ENCODE measurements around the gene CARNS1.

DNA sequence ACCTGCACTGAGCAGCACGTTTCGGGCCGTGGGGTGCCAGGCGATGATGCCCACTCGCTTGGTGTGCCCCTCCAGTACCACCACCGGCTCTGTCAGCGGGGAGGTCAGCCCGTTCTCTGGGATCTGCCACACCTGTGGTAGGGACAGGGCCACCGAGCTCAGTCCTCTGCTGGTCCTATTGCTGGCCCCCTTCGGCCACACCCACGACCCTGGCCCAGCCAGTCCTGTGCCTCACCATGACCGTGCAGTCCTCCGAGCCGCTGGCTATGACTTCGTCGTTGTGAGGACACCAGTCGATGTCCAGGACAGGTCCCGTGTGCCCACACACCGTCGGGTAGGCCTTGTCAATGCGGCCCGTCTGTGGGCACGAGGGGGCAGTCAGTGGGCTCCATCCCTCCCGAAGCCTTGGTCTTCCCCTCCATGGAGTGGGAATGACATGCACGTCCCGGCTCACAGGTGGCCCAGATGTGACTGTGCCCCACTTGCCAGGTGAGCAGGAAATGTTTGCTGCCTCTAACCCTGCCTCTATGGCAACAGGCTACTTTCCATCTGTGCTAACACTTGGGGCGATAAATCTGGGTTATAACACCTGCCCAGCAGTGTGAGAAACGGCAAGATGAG is 26.4 kb downstream of the CARNS1 start:
- TF ChIP-seq, protein P1, sequence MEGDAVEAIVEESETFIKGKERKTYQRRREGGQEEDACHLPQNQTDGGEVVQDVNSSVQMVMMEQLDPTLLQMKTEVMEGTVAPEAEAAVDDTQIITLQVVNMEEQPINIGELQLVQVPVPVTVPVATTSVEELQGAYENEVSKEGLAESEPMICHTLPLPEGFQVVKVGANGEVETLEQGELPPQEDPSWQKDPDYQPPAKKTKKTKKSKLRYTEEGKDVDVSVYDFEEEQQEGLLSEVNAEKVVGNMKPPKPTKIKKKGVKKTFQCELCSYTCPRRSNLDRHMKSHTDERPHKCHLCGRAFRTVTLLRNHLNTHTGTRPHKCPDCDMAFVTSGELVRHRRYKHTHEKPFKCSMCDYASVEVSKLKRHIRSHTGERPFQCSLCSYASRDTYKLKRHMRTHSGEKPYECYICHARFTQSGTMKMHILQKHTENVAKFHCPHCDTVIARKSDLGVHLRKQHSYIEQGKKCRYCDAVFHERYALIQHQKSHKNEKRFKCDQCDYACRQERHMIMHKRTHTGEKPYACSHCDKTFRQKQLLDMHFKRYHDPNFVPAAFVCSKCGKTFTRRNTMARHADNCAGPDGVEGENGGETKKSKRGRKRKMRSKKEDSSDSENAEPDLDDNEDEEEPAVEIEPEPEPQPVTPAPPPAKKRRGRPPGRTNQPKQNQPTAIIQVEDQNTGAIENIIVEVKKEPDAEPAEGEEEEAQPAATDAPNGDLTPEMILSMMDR (IDR thresholded peaks at IDR 0.05; ENCODE audit: low read depth, low read length, missing input control), result no peak
- TF ChIP-seq, protein P2, sequence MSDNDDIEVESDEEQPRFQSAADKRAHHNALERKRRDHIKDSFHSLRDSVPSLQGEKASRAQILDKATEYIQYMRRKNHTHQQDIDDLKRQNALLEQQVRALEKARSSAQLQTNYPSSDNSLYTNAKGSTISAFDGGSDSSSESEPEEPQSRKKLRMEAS (IDR thresholded peaks at IDR 0.05), result no peak
- TF ChIP-seq GABPA (IDR thresholded peaks at IDR 0.05 in 1 of 2, conservative IDR thresholded peaks at IDR 0.05 in 1 of 2) (no peak), YY1 (IDR thresholded peaks at IDR 0.05) (no peak), EGR1 (IDR thresholded peaks at IDR 0.05; ENCODE audit: low read depth in 2 of 2) (no peak), SP1 (IDR thresholded peaks at IDR 0.05) (no peak), TAF1 (conservative IDR thresholded peaks at IDR 0.05) (no peak), RXRA (IDR thresholded peaks at IDR 0.05) (no peak), RAD21 (IDR thresholded peaks at IDR 0.05) (no peak), HNF4G (IDR thresholded peaks at IDR 0.05) (no peak)
- TF ChIP-seq, protein P3, sequence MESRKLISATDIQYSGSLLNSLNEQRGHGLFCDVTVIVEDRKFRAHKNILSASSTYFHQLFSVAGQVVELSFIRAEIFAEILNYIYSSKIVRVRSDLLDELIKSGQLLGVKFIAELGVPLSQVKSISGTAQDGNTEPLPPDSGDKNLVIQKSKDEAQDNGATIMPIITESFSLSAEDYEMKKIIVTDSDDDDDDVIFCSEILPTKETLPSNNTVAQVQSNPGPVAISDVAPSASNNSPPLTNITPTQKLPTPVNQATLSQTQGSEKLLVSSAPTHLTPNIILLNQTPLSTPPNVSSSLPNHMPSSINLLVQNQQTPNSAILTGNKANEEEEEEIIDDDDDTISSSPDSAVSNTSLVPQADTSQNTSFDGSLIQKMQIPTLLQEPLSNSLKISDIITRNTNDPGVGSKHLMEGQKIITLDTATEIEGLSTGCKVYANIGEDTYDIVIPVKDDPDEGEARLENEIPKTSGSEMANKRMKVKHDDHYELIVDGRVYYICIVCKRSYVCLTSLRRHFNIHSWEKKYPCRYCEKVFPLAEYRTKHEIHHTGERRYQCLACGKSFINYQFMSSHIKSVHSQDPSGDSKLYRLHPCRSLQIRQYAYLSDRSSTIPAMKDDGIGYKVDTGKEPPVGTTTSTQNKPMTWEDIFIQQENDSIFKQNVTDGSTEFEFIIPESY (IDR thresholded peaks at IDR 0.05), result no peak
- TF ChIP-seq, protein P4, sequence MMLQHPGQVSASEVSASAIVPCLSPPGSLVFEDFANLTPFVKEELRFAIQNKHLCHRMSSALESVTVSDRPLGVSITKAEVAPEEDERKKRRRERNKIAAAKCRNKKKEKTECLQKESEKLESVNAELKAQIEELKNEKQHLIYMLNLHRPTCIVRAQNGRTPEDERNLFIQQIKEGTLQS (IDR thresholded peaks at IDR 0.05), result no peak
- TF ChIP-seq, protein P5, sequence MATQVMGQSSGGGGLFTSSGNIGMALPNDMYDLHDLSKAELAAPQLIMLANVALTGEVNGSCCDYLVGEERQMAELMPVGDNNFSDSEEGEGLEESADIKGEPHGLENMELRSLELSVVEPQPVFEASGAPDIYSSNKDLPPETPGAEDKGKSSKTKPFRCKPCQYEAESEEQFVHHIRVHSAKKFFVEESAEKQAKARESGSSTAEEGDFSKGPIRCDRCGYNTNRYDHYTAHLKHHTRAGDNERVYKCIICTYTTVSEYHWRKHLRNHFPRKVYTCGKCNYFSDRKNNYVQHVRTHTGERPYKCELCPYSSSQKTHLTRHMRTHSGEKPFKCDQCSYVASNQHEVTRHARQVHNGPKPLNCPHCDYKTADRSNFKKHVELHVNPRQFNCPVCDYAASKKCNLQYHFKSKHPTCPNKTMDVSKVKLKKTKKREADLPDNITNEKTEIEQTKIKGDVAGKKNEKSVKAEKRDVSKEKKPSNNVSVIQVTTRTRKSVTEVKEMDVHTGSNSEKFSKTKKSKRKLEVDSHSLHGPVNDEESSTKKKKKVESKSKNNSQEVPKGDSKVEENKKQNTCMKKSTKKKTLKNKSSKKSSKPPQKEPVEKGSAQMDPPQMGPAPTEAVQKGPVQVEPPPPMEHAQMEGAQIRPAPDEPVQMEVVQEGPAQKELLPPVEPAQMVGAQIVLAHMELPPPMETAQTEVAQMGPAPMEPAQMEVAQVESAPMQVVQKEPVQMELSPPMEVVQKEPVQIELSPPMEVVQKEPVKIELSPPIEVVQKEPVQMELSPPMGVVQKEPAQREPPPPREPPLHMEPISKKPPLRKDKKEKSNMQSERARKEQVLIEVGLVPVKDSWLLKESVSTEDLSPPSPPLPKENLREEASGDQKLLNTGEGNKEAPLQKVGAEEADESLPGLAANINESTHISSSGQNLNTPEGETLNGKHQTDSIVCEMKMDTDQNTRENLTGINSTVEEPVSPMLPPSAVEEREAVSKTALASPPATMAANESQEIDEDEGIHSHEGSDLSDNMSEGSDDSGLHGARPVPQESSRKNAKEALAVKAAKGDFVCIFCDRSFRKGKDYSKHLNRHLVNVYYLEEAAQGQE (IDR thresholded peaks at IDR 0.05), result no peak

Data from liver (tissue), 3 donors.